Camera-type eye (tissue), 1 donor: ENCODE measurements around the gene TGFBR1. TPM values are rescaled to one million over a fixed set of nuclear protein-coding genes. Genes with fewer than 3 reads are reported as not detected.

Experiments
- total RNA-seq: library from RNA; depleted of rRNA; stranded (reverse); fragments of >200 nt; gene quantifications from one replicate; pipeline ENCODE4 v1.2.3, GENCODE V29; 2014

Gene TGFBR1
- total RNA-seq: 75.1 TPM

GRCh38 chr9:99104459-99105151, at the start of gene TGFBR1:
TGFBR1 (plus strand) TSS chr9:99105113; CDS start chr9:99105206, 93 bp downstream.

Other genes with a start within 250 kb of the TGFBR1 start
- gene COL15A1, start 161.2 kb upstream of the TGFBR1 start, total RNA-seq: 92.2 TPM
- 32.4 TPM for gene ALG2, start 116.8 kb downstream of the TGFBR1 start, total RNA-seq
- 41.0 TPM for gene SEC61B, start 117.2 kb downstream of the TGFBR1 start, total RNA-seq